ENCODE results near the gene PPP5C.
"Not testable (repeated sequence)": the region's sequence is repeated elsewhere in the genome, so short reads cannot be mapped to it uniquely, and the experiment has no call there.

- TF ChIP-seq CTCF, POLR2AphosphoS5, EP300 (IDR thresholded peaks at IDR 0.05): not testable (repeated sequence)
These were observed 28.7 kb downstream of the PPP5C start for GRCh38 chr19:46375476-46376067.
